ENCODE measurements around the gene UCMA. TPM values are rescaled to one million over a fixed set of nuclear protein-coding genes. Genes with fewer than 3 reads are reported as not detected.
"Not testable (repeated sequence)": the region's sequence is repeated elsewhere in the genome, so short reads cannot be mapped to it uniquely, and the experiment has no call there.

Gene UCMA
- total RNA-seq, 1 donor from 2014 or later: not detected

GRCh38 chr10:13241613-13242012 is 7.4 kb upstream of the UCMA start:
- Mint-ChIP-seq H3K4me1 (no peaks in the 10 kb centered on the region), H3K9me3 (no peaks in the 10 kb centered on the region), H3K27ac (no peak overlapping the region), H3K4me3 (no peak overlapping the region), H3K36me3 (no peaks in the 10 kb centered on the region), H3K27me3 (ENCODE audit: low read depth) (no peaks in the 10 kb centered on the region)
- no peak for TF ChIP-seq CTCF (IDR thresholded peaks at IDR 0.05; ENCODE audit: unreplicated experiment)
- DNase-seq (ENCODE audit: low spot score in 2 of 2, unreplicated experiment in 2 of 2): no peak

GRCh38 chr10:13239923-13240322 is 5.7 kb upstream of the UCMA start:
- DNase-seq (ENCODE audit: low spot score in 2 of 2, unreplicated experiment in 2 of 2): no peak
- no peaks in the 10 kb centered on the region for H3K9me3 Mint-ChIP-seq
- H3K4me1 Mint-ChIP-seq: no peaks in the 10 kb centered on the region
- H3K36me3 Mint-ChIP-seq: no peaks in the 10 kb centered on the region
- no peak overlapping the region for H3K27ac Mint-ChIP-seq
- H3K27me3 Mint-ChIP-seq (ENCODE audit: low read depth): no peaks in the 10 kb centered on the region
- TF ChIP-seq CTCF (IDR thresholded peaks at IDR 0.05; ENCODE audit: unreplicated experiment): no peak
- no peak overlapping the region for H3K4me3 Mint-ChIP-seq

- Mint-ChIP-seq H3K4me1 (no peaks in the 10 kb centered on the region), H3K9me3 (no peaks in the 10 kb centered on the region), H3K27me3 (ENCODE audit: low read depth) (no peaks in the 10 kb centered on the region), H3K27ac (no peak overlapping the region), H3K4me3 (no peak overlapping the region), H3K36me3 (no peaks in the 10 kb centered on the region)
- no peak for DNase-seq (ENCODE audit: low spot score in 2 of 2, unreplicated experiment in 2 of 2)
- TF ChIP-seq CTCF (IDR thresholded peaks at IDR 0.05; ENCODE audit: unreplicated experiment): no peak
Measured at GRCh38 chr10:13238271-13239077, 4.3 kb upstream of the UCMA start.

GRCh38 chr10:13236638-13237037 is 2.5 kb upstream of the UCMA start:
- DNase-seq (ENCODE audit: low spot score in 2 of 2, unreplicated experiment in 2 of 2): no peak
- Mint-ChIP-seq H3K9me3 (no peaks in the 10 kb centered on the region), H3K27me3 (ENCODE audit: low read depth) (no peaks in the 10 kb centered on the region), H3K27ac (no peak overlapping the region), H3K4me3 (no peak overlapping the region), H3K36me3 (no peaks in the 10 kb centered on the region), H3K4me1 (peaks cover 2% of the 10 kb centered on the region)
- no peak for TF ChIP-seq CTCF (IDR thresholded peaks at IDR 0.05; ENCODE audit: unreplicated experiment)

- not testable (repeated sequence) for H3K27me3 Mint-ChIP-seq (ENCODE audit: low read depth); H3K4me3 Mint-ChIP-seq; H3K4me1 Mint-ChIP-seq; H3K27ac Mint-ChIP-seq; H3K9me3 Mint-ChIP-seq; DNase-seq (ENCODE audit: low spot score in 2 of 2, unreplicated experiment in 2 of 2); H3K36me3 Mint-ChIP-seq
Measured at GRCh38 chr10:13234736-13235135, 562 bp upstream of the UCMA start.

- no peak for DNase-seq (ENCODE audit: low spot score in 2 of 2, unreplicated experiment in 2 of 2)
- H3K4me1 Mint-ChIP-seq: peaks cover 5% of the 10 kb centered on the region
- H3K4me3 Mint-ChIP-seq: no peak overlapping the region
- H3K9me3 Mint-ChIP-seq: no peaks in the 10 kb centered on the region
- TF ChIP-seq CTCF (IDR thresholded peaks at IDR 0.05; ENCODE audit: unreplicated experiment): no peak
- no peaks in the 10 kb centered on the region for H3K36me3 Mint-ChIP-seq
- no peaks in the 10 kb centered on the region for H3K27me3 Mint-ChIP-seq (ENCODE audit: low read depth)
- no peak overlapping the region for H3K27ac Mint-ChIP-seq
Measured at GRCh38 chr10:13233358-13233757, 816 bp downstream of the UCMA start.
